Prostate gland (tissue), 2 donors: Measurements from ENCODE around the gene NDUFV2.

ENCODE experiments used
- CTCF ChIP-seq, 4 experiments: fragments of 200-600 bp in 2 of 4; fragments of 450-650 bp in 2 of 4; sonication (generic) in 2 of 4; IDR thresholded peaks; 1 replicate in 3 of 4; 2 replicates in 1 of 4; pipeline ENCODE4 v1.5.1; 2016 to 2019; ENCODE audit warnings: antibody characterized with exemption in 4 of 4, mild to moderate bottlenecking in 2 of 4, moderate library complexity in 2 of 4
- POLR2A ChIP-seq: fragments of 450-650 bp; IDR thresholded peaks from one replicate; pipeline ENCODE4 v1.6.1; 2016; ENCODE audit warnings: antibody characterized with exemption, mild to moderate bottlenecking
- POLR2AphosphoS5 ChIP-seq: sonication (generic); formaldehyde crosslinking; IDR thresholded peaks from one replicate; pipeline ENCODE4 v1.6.1; 2017; ENCODE audit warnings: antibody characterized with exemption

GRCh38 chr18:9082711-9083510 is 19.6 kb upstream of the NDUFV2 start:
- TF ChIP-seq CTCF (IDR thresholded peaks at IDR 0.05) (no peak), POLR2AphosphoS5 (no peak), POLR2A (no peak)
